GM18526 (cell line): ENCODE results near the gene ZNF649.

Source experiments
- POLR2A ChIP-seq: IDR thresholded peaks from 3 replicates; pipeline ENCODE4 v1.6.1; 2011; ENCODE audit not compliant: insufficient read length; ENCODE audit errors: extremely low read depth

The ZNF649 gene

GRCh38 chr19:51901860-51902259 is 3.0 kb downstream of the ZNF649 start:
- TF ChIP-seq POLR2A = no peak

- TF ChIP-seq POLR2A = no peak
These were observed 13.5 kb downstream of the ZNF649 start for GRCh38 chr19:51891193-51891747.

GRCh38 chr19:51889934-51890333 is 14.9 kb downstream of the ZNF649 start:
- TF ChIP-seq POLR2A = no peak

- no peak for TF ChIP-seq POLR2A
These were observed 17.0 kb downstream of the ZNF649 start, which contains the start of gene ZNF577 for GRCh38 chr19:51887522-51888498. Gene ZNF577, minus strand, starts transcription at chr19:51887951. Its CDS starts 7,569 bp downstream, at chr19:51880382.

- no peak for TF ChIP-seq POLR2A
These were observed 20.1 kb downstream of the ZNF649 start for GRCh38 chr19:51884713-51885112.

GRCh38 chr19:51882518-51882917 is 22.3 kb downstream of the ZNF649 start:
- TF ChIP-seq POLR2A = no peak

GRCh38 chr19:51873097-51873496 is 31.7 kb downstream of the ZNF649 start:
- no peak for TF ChIP-seq POLR2A

GRCh38 chr19:51861870-51862622 is 42.8 kb downstream of the ZNF649 start:
- no peak for TF ChIP-seq POLR2A
